Prostate gland (tissue), 2 donors: Measurements from ENCODE around the gene RASSF4.

Experiments used
- POLR2A ChIP-seq: fragments of 450-650 bp; IDR thresholded peaks from one replicate; pipeline ENCODE4 v1.6.1; 2016; ENCODE audit warnings: antibody characterized with exemption, mild to moderate bottlenecking
- POLR2AphosphoS5 ChIP-seq: sonication (generic); formaldehyde crosslinking; IDR thresholded peaks from one replicate; pipeline ENCODE4 v1.6.1; 2017; ENCODE audit warnings: antibody characterized with exemption
- TF ChIP-seq, protein P1 (sequence below), 4 experiments: fragments of 200-600 bp in 2 of 4; fragments of 450-650 bp in 2 of 4; sonication (generic) in 2 of 4; IDR thresholded peaks; 1 replicate in 3 of 4; 2 replicates in 1 of 4; pipeline ENCODE4 v1.5.1; 2016 to 2019; ENCODE audit warnings: antibody characterized with exemption in 4 of 4, mild to moderate bottlenecking in 2 of 4, moderate library complexity in 2 of 4

DNA sequence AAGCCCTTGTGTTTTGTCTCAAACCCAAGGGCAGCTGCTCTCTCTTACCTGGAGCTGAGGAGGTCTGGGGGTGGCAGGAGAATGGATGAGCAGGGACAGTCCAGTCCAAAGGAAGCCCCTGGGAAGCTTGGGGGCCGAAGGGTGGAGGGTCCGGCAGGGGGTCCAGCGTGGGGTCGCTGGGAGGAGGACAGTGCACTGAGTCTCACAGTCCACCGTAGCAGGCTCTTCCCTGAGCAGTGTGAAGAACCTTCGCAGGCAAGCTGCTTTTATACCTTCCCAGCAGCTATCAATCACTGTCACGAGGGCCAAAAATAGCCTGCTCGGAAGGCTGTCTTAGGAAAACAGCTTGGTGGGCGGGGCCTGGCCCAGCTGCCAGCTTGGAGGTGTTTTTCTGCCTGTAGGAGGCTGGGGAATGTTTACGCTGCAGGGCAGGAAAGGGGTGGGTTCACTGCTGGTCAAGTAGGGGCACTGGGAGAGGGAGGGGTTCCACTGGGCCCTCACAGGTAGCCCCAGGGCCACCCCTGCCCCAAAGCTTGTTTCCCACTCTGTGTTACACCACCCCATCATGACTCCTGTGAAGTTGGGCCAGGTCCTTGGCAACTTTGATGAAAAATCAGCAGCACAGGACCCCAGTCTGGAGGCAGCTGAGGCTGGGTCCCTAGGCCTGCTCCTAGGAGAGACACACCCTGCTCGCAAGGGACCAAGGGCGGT, 19.1 kb downstream of the RASSF4 start, which contains the start of gene DEPP1:
- TF ChIP-seq POLR2AphosphoS5: peak; percentile 99
- TF ChIP-seq, protein P1, sequence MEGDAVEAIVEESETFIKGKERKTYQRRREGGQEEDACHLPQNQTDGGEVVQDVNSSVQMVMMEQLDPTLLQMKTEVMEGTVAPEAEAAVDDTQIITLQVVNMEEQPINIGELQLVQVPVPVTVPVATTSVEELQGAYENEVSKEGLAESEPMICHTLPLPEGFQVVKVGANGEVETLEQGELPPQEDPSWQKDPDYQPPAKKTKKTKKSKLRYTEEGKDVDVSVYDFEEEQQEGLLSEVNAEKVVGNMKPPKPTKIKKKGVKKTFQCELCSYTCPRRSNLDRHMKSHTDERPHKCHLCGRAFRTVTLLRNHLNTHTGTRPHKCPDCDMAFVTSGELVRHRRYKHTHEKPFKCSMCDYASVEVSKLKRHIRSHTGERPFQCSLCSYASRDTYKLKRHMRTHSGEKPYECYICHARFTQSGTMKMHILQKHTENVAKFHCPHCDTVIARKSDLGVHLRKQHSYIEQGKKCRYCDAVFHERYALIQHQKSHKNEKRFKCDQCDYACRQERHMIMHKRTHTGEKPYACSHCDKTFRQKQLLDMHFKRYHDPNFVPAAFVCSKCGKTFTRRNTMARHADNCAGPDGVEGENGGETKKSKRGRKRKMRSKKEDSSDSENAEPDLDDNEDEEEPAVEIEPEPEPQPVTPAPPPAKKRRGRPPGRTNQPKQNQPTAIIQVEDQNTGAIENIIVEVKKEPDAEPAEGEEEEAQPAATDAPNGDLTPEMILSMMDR (IDR thresholded peaks at IDR 0.05): peak in 3 of 4 experiments; percentile 18 to 58 (median 47)
- peak; percentile 99 for TF ChIP-seq POLR2A
